Cardiac fibroblast (primary cell): Measurements from ENCODE around the gene HLA-DRB1.

Experiments
- DNase-seq, 2 donors: peaks; one replicate each; pipeline versions ENCODE4 v3.0.0 to v3.0.0-alpha.2; 2010; ENCODE audit warnings: low read depth in 2 of 2
- H3K4me3 ChIP-seq, 2 donors: replicated peaks in 1 of 2; 1 replicate in 1 of 2; 2 replicates in 1 of 2; pipeline ENCODE4 v1.5.1; 2011; ENCODE audit warnings: low read depth in 2 of 2, low read length in 2 of 2, mild to moderate bottlenecking in 2 of 2, moderate library complexity in 1 of 2
- CTCF ChIP-seq: IDR thresholded peaks from one replicate; pipeline ENCODE4 v1.5.1; 2011; ENCODE audit warnings: low read depth, mild to moderate bottlenecking, low read length, inconsistent platforms

The HLA-DRB1 gene

GRCh38 chr6:32609731-32610640 is 20.3 kb upstream of the HLA-DRB1 start:
- TF ChIP-seq CTCF, result no peak
- DNase-seq, result peak; percentile 94 to 96
- H3K4me3 ChIP-seq, result no peak overlapping the region

- H3K4me3 ChIP-seq, result no peak overlapping the region
- TF ChIP-seq CTCF, result no peak
- DNase-seq, result no peak
Measured at GRCh38 chr6:32609391-32609730, 19.7 kb upstream of the HLA-DRB1 start.

- no peak overlapping the region for H3K4me3 ChIP-seq
- DNase-seq, result no peak
- no peak for TF ChIP-seq CTCF
Measured at GRCh38 chr6:32608362-32608761, 18.7 kb upstream of the HLA-DRB1 start.

- DNase-seq, result no peak
- no peak overlapping the region for H3K4me3 ChIP-seq
- TF ChIP-seq CTCF, result no peak
Measured at GRCh38 chr6:32607988-32608298, 18.3 kb upstream of the HLA-DRB1 start.

GRCh38 chr6:32607263-32607987 is 17.8 kb upstream of the HLA-DRB1 start:
- DNase-seq, result no peak
- H3K4me3 ChIP-seq, result no peak overlapping the region
- TF ChIP-seq CTCF, result no peak

GRCh38 chr6:32604434-32604877 is 14.8 kb upstream of the HLA-DRB1 start:
- DNase-seq, result no peak
- H3K4me3 ChIP-seq, result no peak overlapping the region
- TF ChIP-seq CTCF, result no peak
